HG03457 (cell line): ENCODE results near the gene VWA5B1.

ENCODE experiments used
- ATAC-seq: cut with Tn5 transposase; IDR thresholded peaks from one replicate; pipeline ENCODE4 v1.9.1; 2021; ENCODE audit warnings: moderate number of reproducible peaks; ENCODE audit not compliant: unreplicated experiment

VWA5B1 gene

DNA sequence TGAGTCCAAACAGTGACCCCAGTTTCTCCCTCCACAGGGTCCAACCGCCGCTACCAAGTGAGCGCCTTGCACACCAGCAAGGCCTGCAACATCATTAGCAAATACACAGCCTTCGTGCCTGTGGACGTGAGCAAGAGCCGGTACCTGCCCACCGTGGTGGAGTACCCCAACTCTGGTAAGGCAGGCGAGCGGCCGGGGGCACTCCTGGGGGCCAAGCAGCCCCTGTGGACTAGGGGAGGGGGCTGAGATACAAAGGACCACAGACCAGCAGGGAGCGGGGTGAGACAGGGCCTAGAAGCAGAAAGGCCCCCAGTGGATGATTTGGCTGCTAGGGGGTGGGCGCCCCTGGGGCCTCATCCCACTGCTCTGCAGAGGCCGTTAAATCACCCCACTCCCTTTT lies 54.7 kb downstream of the VWA5B1 start:
- ATAC-seq = no peak

DNA sequence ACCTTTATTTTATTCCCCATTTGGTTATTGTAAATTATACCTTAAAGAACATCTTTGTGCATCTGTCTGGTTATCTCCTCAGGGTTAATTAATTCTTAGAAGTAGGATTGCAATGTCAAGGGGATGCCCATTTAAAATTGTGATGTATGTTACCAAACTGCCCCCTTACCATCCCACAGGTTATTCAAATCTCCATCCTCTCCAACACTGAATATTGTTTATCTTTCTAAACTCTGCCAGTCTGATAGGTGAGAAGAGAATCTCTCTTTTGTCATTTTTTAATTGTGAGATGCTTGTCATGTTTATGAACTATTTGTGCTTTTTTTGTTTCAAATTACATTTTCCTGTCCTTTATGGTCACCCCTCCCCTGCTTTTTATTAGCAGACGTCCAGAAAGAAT lies 55.8 kb downstream of the VWA5B1 start:
- no peak for ATAC-seq

GRCh38 chr1:20347699-20348098 lies 57.0 kb downstream of the VWA5B1 start:
- no peak for ATAC-seq

- ATAC-seq = no peak
Measured at GRCh38 chr1:20348326-20348915, 57.7 kb downstream of the VWA5B1 start.

- ATAC-seq = no peak
Measured at GRCh38 chr1:20349561-20349960, 58.9 kb downstream of the VWA5B1 start.

DNA sequence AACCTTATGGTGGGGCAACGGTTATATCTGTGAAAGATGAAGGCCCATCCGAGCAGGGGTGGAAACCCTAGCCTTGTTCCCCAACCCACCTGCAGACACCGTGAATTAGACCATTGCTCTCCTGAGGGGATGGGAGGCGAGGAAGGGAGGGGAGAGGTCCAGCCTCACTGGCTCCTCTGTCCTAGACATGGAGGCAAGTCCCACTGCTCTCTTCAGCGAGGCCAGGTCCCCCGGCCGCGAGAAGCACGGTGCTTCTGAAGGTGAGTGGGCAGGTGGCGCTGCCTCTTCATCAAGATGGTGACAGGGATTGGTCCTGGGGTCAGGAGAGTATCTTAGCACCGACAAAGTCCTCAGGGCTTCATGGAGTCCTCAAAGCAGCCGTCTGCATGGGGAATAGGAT lies 59.3 kb downstream of the VWA5B1 start:
- ATAC-seq = no peak

DNA sequence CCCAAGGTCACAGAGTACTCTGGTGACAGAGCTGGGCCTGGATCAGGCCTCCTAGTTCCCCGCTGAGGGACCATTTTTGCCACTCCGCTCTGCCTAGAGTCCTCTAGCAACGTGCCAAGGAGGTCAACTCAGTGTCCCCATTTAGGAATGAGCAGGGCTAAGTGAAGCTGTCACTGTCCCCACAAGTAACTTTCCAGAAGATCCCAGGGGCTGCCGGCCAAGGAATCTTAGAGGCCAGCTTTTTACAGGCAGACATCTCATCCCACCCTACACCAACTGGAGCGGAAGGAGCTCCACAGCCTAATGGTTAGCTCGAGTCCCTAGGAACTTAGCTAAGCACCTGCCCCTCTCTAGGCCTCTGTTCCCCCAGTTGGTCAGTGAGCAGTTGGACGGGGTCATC lies 59.7 kb downstream of the VWA5B1 start:
- ATAC-seq = no peak

DNA sequence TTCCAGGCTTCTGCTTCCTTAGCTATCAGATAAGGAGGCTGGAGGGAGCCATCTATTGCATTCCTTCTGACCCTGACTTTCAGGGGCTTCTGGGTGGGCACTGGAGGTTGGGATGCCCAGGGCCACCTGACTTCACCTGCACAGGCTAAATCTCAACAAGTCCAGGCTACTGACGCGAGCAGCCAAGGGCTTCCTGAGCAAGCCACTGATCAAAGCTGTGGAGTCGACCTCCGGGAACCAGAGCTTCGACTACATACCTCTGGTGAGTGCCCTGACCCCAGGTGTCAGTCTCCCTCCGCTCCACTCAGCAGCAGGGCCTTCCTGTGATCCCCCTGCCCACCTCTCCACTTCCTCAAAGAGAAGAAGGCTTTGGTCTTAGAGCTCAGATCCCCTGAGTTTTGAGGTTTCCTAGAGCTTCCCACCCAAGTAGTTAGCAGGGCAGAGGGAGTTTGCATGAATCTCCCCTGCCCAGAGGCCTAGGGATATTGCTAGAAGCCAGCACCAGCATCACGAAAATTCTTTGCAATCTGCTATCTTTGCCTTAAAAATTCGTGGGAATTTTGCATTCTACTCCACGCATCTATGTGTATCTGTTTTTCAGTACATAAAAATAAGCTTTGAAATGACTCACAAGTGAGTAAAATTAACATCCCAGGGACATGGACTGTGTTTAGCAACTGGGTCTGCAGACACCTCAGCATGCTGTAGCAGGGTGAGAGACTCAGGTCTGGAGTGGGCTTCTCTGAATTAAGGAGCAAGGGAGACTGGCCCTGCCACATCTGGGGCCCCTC lies 61.4 kb downstream of the VWA5B1 start:
- no peak for ATAC-seq

GRCh38 chr1:20353836-20354235 lies 63.2 kb downstream of the VWA5B1 start:
- ATAC-seq = no peak

GRCh38 chr1:20354610-20355009 lies 63.9 kb downstream of the VWA5B1 start:
- no peak for ATAC-seq

DNA sequence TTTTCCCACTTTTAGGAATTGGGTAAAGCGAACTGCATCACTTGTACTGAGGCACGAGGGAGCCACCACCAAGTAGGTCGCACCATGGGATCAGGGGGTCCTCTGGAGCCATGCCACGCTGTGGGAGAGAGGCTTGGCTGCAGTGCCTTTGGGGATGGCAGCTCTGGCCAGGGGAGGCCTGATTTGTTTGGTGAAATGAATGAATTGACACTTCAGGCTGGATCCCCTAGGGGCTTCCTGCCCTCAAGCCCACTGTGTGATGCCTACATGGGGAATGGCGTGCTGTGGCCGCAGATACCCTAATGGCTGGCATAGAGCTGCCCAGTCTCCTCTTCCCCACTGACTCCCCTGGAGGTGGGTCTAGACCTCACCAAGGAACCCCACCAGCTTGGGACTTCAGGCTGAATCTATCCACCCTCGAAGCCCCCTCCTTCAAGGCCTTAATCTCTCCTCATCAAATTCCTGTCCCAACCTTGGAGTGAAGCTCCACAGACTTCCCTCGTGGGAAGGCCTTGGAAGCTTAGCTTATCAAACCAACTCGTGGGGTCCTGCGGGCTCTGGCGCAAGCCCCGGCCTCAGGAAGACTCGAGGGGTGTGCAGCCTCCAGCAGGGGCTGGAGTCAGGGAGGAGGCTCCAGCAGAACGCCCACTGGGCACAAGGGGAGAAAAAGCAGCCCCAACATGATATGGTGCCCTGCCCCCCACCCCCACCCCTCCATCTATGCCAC lies 64.6 kb downstream of the VWA5B1 start:
- no peak for ATAC-seq

- no peak for ATAC-seq
Measured at GRCh38 chr1:20355828-20356735, 65.4 kb downstream of the VWA5B1 start.

DNA sequence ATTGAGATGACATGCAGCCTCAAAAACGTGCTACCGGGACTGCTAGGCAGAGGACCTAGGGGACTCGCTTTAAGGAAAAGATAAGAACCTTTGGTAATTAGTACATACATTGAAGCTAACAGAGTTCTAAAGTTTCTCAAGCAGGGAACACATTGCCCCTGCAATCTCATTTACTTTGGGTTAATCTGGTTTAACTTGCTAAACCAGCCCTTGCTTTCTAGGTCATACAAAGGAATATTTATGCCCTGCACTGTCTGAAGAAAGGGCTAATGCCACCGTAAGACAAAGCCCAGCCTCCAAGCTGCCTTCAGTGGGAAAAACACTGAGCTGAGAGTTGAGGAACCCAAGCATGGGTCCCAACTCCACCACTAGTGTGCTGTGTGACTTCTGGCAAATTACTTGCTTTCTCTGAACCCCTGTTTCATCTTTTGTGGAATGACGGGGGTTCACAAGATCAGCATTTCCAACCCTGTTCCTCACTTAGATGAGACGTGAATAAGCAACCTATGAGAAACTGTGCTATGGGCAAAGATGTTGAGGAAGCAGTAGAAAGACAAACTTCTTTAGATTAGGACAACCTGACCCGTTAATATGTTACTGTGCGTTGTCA lies 66.3 kb downstream of the VWA5B1 start:
- ATAC-seq = no peak

GRCh38 chr1:20357796-20358195 lies 67.1 kb downstream of the VWA5B1 start:
- ATAC-seq = no peak

DNA sequence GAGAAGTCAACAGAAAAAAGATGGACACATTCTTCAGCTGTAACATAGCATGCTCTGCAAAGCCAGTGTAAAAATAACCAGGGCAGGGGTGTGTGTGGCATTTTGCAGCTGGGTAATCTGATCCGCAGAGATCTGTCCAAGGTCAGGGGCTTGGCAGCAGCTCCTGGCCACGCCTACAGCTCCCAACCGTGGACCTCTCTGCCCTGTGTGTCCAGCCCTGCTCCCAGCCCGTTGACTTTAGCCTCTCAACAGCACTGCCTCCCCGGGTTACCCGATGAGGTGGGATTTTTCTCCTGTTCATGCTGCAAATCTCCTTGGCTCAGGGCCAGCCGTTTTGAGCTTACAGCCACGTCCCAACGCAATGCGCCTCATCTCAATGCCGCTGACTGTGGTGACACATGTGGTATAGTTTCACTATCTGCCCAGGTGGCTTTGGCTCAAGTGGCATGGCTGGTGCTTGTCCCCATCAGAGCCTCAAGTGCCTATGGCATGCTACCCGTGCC lies 68.1 kb downstream of the VWA5B1 start:
- no peak for ATAC-seq

DNA sequence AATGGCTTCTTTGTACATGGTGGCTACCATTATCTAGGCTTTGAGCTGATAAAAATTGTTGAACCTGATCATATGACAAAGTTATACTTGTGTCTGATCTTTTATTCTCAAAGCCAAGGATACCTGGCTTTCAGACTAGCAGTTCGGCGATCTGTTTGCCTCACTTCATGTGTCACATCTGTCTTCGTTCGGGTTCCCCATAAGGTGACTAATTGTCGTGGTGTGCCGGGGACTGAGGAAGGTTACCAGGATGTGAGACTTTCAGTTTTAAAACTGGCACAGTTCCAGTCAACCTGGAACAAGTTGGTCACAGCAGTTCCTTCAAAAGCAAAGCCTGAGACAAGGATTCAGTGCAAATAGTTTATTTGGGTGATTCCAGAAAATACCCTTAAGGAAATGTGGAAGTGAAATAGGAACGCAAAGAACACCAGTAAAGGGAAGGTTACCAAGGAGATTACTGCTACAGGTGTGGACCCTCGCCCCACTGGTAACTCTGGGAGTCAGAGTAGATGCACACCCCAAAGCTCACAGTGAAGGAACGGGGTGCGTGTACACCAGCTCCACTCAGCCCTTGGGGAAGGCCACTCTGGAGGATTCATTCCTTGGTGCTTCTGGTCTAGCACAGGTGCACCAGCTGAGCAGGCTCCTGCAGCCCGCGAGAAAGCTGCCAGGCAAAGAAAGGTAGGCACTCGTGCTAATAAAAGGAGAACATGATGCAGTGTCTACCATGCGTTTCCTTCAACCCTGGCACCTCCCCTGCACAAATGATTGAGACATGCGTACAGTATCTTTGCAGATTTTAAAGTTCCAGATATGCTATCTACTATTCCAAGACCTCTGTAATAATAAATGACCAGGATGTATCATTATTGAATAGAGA lies 69.0 kb downstream of the VWA5B1 start:
- no peak for ATAC-seq

DNA sequence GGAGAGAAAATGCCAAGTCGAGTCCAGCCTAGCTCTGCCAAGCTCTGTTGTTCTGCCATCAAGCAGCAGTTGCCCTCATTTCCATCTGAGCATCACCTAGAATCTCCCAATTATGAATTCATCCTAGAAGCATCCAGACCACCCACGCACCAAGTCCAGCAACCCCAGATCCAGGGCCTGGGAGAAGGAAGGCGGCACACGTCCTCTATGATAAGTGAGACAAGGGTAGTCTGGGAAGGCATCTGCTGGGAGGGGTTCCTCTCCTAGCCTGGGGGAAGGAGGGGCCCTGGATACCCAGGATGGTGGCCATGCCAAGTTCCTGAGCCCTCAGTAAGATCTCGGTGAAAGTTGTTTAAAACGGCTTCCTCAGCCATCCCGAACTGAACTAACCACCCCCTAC lies 70.7 kb downstream of the VWA5B1 start:
- ATAC-seq = no peak

DNA sequence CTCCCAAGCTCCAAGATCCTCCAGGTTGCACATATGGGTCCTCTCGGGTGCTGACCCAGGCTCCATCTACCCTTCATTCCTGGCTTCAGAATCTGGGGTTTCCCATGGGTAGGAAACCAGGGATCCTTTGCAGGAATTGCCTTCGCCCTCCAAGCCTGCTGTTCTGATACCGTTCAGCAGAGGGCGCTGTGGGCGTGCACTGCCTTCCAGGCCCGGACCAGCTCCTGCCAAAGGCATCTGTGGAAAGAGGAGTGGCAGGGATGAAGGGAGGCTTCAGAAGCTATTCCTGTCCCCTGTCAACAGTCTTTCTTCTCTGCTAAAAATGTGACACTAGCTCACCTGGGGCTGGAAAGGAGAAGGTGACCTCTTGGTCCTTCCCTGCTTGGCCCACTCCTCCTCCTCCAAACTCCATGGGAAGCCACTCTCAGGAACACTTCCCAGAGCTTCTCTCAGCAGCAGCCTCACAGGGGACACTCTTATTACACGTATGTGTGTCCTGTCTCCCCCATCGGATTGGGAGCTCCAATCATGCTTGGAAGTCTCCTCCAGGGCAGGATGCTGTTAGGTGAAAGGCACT lies 71.2 kb downstream of the VWA5B1 start:
- ATAC-seq = no peak

- no peak for ATAC-seq
Measured at GRCh38 chr1:20362856-20363255, 72.2 kb downstream of the VWA5B1 start.
